GM18861 (cell line): Measurements from ENCODE around the gene SEPTIN12.

Experiments
- ATAC-seq: cut with Tn5 transposase; IDR thresholded peaks from one replicate; pipeline ENCODE4 v1.9.1; 2021; ENCODE audit not compliant: unreplicated experiment

Gene SEPTIN12

GRCh38 chr16:4734063-4734729 lies 53.9 kb downstream of the SEPTIN12 start, which contains the start of the genes ANKS3 and DNAAF8:
Gene ANKS3 (minus strand): TSS chr16:4734271. CDS start chr16:4730149, 4,122 bp downstream.
Gene DNAAF8 (plus strand): TSS chr16:4734537. CDS start chr16:4736515, 1,978 bp downstream.
- peak; percentile 75 for ATAC-seq

DNA sequence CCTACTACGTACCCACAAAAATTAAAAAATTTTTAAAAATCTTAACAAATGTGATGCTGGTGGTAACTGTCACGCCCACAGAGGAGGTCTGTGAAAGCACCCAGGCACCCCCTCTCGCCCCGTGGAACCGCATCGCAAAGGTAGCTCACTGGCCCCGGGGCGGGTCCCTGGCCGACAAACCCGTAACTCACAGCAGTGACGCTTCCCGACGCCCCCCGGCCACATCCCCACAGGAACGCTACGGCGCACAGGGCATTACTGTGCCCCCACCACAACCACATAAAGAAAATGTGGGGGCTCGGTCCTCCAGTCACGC lies 54.4 kb downstream of the SEPTIN12 start:
- no peak for ATAC-seq

DNA sequence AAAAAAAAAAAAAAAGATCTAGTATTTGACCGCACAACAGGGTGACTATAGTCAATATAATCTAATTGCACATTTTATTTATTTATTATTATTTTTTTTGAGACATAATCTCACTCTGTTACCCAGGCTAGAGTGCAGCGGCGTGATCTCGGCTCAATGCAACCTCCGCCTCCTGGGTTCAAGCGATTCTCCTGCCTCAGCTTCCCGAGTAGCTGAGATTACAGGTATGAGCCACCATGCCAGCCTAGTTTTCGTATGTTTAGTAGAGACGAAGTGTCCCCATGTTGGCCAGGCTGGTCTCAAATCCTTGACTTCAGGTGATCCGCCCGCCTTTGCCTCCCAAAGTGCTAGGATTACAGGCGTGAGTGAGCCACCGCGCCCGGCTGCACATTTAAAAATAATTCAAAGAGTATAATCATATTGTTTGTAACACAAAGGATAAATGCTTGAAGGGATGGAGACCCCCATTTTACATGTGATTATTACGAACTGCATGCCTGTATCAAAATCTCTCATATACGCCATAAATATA lies 54.9 kb downstream of the SEPTIN12 start:
- ATAC-seq: no peak

DNA sequence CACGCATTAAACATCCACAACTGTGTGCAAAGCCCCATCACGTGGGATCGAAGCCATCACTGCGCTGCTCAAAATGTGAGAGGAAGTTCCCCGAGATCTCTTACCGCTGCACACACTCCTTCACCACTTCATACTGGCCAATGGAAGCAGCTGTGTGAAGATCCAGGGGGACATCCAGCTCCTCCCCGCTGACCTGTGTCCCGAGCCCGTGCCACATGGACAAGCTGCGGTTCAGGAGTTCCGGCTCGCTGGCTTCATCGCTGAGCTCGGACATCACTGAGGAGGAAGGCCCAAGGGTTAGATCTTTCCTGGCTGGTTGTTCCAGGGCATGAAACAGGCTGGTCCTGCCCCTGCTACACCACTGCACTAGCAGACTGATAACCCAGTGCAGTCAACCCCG lies 58.3 kb downstream of the SEPTIN12 start:
- ATAC-seq: no peak

GRCh38 chr16:4728676-4729075 lies 59.5 kb downstream of the SEPTIN12 start:
- ATAC-seq: no peak
